ENCODE measurements around the gene PRRX2.

GRCh38 chr9:129704807-129705206 lies 39.4 kb downstream of the PRRX2 start:
- TF ChIP-seq, protein P1, sequence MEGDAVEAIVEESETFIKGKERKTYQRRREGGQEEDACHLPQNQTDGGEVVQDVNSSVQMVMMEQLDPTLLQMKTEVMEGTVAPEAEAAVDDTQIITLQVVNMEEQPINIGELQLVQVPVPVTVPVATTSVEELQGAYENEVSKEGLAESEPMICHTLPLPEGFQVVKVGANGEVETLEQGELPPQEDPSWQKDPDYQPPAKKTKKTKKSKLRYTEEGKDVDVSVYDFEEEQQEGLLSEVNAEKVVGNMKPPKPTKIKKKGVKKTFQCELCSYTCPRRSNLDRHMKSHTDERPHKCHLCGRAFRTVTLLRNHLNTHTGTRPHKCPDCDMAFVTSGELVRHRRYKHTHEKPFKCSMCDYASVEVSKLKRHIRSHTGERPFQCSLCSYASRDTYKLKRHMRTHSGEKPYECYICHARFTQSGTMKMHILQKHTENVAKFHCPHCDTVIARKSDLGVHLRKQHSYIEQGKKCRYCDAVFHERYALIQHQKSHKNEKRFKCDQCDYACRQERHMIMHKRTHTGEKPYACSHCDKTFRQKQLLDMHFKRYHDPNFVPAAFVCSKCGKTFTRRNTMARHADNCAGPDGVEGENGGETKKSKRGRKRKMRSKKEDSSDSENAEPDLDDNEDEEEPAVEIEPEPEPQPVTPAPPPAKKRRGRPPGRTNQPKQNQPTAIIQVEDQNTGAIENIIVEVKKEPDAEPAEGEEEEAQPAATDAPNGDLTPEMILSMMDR (IDR thresholded peaks at IDR 0.05), result no peak
- TF ChIP-seq ZFX (IDR thresholded peaks at IDR 0.05; ENCODE audit: borderline replicate concordance), result no peak
